Astrocyte (in vitro differentiated cells and primary cell): ENCODE data around the gene OR10H5.

ENCODE experiments used
- CTCF ChIP-seq: IDR thresholded peaks from 2 replicates; pipeline ENCODE4 v1.5.1; 2011; ENCODE audit warnings: low read depth, mild to moderate bottlenecking, inconsistent platforms, low read length, moderate library complexity; ENCODE audit not compliant: insufficient read depth
- EZH2 ChIP-seq: IDR thresholded peaks from 2 replicates; pipeline ENCODE4 v1.6.1; 2012; ENCODE audit warnings: mild to moderate bottlenecking, low read length, inconsistent platforms; ENCODE audit not compliant: insufficient read depth

DNA sequence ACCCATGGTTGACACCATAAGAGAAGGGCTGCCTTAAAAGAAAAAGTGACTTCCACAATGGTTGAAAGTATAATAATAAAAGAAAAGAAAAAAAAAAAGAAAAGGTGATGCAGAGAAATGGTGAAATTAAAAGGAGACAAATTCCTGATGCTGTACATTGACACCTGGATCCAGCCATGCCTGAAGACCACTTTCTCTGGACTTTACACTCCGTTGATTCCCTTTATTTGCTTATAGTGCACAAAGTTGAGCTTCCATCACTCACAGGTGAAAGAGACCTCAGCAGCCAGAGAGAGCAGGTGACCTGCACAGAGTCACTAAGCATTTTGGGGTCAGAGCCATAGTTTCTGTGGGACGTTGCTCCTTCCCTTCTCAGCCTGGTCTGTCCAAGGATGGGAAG lies 12.2 kb upstream of the OR10H5 start:
- TF ChIP-seq CTCF (no peak), EZH2 (no peak)
